Mucosa of descending colon (tissue), 3 donors: ENCODE results near the gene AQP6. TPM values are rescaled to one million over a fixed set of nuclear protein-coding genes. Genes with fewer than 3 reads are reported as not detected.

ENCODE experiments used
- ATAC-seq: fragments of 200-7000 bp; cut with Tn5 transposase; one replicate; pipeline ENCODE4 v1.9.1; 2020; ENCODE audit warnings: mild to moderate bottlenecking, moderate library complexity
- DNase-seq, 3 donors: peaks; one replicate each; pipeline ENCODE4 v3.0.0-alpha.2; 2020
- H3K36me3 ChIP-seq: fragments of 200-600 bp; one replicate; pipeline ENCODE4 v1.8.0; 2021; ENCODE audit warnings: low read depth, mild to moderate bottlenecking
- H3K4me1 ChIP-seq: fragments of 200-600 bp; one replicate; pipeline ENCODE4 v1.8.0; 2021; ENCODE audit warnings: low read depth, mild to moderate bottlenecking
- H3K4me3 ChIP-seq: fragments of 200-600 bp; one replicate; pipeline ENCODE4 v1.8.0; 2021; ENCODE audit warnings: mild to moderate bottlenecking
- H3K9me3 ChIP-seq: fragments of 200-600 bp; one replicate; pipeline ENCODE4 v1.8.0; 2021; ENCODE audit warnings: mild to moderate bottlenecking
- intact Hi-C, 2 donors: fragments of 100-400 bp; cut with DNase I in 1 of 2; cut with micrococcal nuclease in 1 of 2; formaldehyde crosslinking; loops; one replicate each; pipeline versions ENCODE4 v1.11.0 to v1.11.1; 2022; cut with DNase I, micrococcal nuclease
- total RNA-seq, 3 donors: library from RNA; stranded (reverse); fragmentation: NEBNext Ultra II Directional in 2 of 3; extraction: Animal tissue kit (Norgen Biotek cat#: 25700) in 2 of 3; gene quantifications; one replicate each; pipeline versions ENCODE4 v1.2.1 to v1.2.4, GENCODE V29; 2021 to 2023
- TF ChIP-seq, protein P1 (sequence below): fragments of 200-600 bp; IDR thresholded peaks from one replicate; pipeline ENCODE4 v1.8.0; 2022; ENCODE audit warnings: antibody characterized with exemption, mild to moderate bottlenecking
- donor health status: DM: no; HTN: no; CAD: no; lungs with moderate emphysema.
- donor health status: DM: no; HTN: no; CAD: no.
- donor health status: DM: no; HTN: yes; CAD: no.

AQP6 gene
- total RNA-seq, 3 donors from 2014 or later: 0.54 TPM; not detected in 2

DNA sequence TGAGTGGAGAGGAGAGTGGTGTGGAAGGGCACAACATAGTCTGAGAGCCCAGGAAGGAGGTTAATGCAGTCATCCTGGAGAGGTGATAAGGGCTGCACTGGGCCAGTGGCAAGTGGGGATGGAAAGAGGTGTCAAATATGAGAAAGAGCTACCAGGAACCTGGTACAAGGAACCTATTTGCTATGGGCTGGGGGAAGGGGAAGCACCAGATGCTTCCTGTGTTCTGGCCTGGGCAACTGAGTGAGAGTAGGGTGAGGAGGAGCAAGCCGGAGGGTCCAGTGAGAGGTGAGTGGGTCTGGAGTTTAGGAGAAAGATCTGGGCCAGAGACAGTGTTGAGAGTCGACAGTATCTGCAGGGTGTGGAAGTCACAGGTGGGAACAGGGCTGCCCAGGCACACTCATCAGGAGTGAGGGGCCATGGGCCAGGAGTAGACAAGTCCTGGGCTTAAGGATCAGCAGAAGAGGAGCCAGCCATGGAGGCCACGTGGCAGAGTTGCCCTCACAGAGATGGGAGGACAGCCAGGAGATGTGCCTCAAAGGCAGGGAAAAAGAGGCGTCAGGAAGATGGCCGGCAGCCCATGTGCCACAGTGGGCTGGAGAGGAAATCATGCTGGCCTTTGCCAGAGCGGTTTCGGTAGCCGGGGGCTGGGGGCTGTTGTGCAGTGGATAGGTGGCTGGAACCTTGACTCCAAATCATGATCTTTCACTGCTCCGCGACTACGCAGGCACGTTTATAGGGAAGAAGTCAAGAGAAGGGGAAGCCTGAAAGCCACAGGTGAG, 2.9 kb upstream of the AQP6 start:
- H3K9me3 ChIP-seq: no peaks in the 10 kb centered on the region
- peaks cover 3% of the 10 kb centered on the region for H3K4me1 ChIP-seq
- no peak for DNase-seq
- no peaks in the 10 kb centered on the region for H3K36me3 ChIP-seq
- ATAC-seq: no peak
- intact Hi-C loops: loop anchor here (5.0 to 10.0 kb wide), 3 partner anchors 85 to 102 kb away; partner anchors contain the start of gene ASIC1 (in 1 of the 2)
- no peak overlapping the region for H3K4me3 ChIP-seq
- TF ChIP-seq, protein P1, sequence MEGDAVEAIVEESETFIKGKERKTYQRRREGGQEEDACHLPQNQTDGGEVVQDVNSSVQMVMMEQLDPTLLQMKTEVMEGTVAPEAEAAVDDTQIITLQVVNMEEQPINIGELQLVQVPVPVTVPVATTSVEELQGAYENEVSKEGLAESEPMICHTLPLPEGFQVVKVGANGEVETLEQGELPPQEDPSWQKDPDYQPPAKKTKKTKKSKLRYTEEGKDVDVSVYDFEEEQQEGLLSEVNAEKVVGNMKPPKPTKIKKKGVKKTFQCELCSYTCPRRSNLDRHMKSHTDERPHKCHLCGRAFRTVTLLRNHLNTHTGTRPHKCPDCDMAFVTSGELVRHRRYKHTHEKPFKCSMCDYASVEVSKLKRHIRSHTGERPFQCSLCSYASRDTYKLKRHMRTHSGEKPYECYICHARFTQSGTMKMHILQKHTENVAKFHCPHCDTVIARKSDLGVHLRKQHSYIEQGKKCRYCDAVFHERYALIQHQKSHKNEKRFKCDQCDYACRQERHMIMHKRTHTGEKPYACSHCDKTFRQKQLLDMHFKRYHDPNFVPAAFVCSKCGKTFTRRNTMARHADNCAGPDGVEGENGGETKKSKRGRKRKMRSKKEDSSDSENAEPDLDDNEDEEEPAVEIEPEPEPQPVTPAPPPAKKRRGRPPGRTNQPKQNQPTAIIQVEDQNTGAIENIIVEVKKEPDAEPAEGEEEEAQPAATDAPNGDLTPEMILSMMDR: no peak

DNA sequence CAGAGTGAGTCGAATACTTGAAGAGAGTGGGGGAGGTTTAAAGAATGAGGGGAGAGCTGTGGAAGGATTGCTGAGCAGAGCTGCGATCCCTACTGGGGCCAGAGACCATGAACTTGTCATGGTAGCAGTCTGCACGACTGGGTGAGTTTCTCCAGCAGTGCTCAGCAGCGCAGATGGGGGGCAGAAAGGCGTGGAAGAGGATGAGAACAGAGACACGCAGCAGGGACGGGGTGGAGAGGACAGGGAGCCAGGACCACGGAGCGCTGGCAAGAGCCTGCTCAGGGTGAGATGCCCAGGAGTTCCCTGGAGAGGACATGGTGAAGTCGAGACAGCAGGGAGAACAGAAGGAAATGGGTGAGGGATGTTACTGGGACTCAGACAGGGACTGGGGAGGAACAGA, 2.1 kb upstream of the AQP6 start:
- TF ChIP-seq, protein P1: no peak
- no peaks in the 10 kb centered on the region for H3K36me3 ChIP-seq
- H3K9me3 ChIP-seq: no peaks in the 10 kb centered on the region
- no peak for DNase-seq
- peaks cover 3% of the 10 kb centered on the region for H3K4me1 ChIP-seq
- no peak for ATAC-seq
- intact Hi-C loops: loop anchor here in 1 of 2 donors (5.0 kb wide), 1 partner anchor 92 kb away; no protein-coding TSS in a partner anchor
- H3K4me3 ChIP-seq: no peak overlapping the region

DNA sequence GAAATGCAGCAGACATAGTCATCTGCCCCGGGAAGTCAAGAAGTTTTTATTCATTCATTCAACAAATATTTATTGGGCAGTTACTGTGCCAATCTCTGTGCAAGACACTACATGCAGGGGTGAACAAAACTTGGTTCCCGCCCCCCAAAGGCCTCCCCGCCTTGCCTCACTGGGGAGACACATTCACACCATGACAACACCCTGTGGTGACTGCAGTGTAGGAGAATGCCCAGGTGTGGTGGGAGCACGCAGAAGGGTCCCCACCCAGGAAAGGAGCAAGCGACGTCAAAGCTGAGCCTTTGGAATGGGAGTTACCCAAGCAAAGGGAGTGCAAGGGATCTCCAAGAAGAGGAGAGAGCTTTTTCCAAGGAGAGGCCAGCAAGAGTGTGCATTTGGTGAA, 1.6 kb upstream of the AQP6 start:
- H3K4me1 ChIP-seq: peaks cover 3% of the 10 kb centered on the region
- intact Hi-C loops: loop anchor here in 1 of 2 donors (5.0 kb wide), 1 partner anchor 91 kb away; no protein-coding TSS in a partner anchor
- ATAC-seq: no peak
- TF ChIP-seq, protein P1: no peak
- no peaks in the 10 kb centered on the region for H3K9me3 ChIP-seq
- H3K36me3 ChIP-seq: no peaks in the 10 kb centered on the region
- DNase-seq: no peak
- H3K4me3 ChIP-seq: no peak overlapping the region

DNA sequence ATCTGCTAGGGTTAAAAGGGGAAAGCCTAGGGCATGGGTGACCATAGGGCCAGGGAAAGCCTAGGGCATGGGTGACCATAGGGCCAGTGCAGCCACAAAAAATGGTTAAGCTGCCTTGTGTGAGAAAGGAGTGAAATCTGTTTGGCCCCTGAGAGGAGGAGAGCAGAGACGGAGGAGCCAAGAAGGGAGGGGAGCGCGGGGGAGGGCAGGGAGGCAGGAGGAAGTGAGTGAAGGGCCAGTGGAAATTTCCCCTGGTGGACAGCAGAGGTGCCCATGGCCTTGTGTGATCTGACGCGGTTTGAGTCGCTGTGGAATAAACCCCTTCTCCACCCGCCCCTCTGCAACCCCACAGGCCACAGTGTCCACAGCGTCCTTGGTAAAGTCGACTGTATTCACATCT, 618 bp upstream of the AQP6 start:
- no peaks in the 10 kb centered on the region for H3K36me3 ChIP-seq
- no peak overlapping the region for H3K4me3 ChIP-seq
- no peaks in the 10 kb centered on the region for H3K9me3 ChIP-seq
- ATAC-seq (no peak), DNase-seq (no peak)
- TF ChIP-seq, protein P1: no peak
- intact Hi-C loops: loop anchor here in 1 of 2 donors (5.0 kb wide), 1 partner anchor 90 kb away; no protein-coding TSS in a partner anchor
- H3K4me1 ChIP-seq: peaks cover 3% of the 10 kb centered on the region

DNA sequence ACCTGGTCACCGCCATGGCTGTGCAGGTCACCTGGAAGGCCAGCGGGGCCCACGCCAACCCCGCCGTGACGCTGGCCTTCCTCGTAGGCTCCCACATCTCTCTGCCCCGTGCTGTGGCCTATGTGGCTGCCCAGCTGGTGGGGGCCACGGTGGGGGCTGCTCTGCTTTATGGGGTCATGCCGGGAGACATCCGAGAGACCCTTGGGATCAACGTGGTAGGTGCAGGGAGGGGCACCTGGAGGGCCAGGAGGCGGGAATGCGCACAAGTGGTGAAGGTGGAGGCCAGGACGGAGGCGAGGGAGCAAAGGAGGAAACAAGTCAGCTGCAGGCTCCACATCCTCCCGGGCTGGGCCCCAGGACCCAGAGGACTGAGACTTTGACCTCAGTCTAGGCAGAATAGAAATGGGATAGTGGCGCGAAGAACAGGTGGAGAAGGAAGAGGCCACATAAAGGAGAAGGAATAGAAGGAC, 649 bp downstream of the AQP6 start:
- Histone ChIP-seq H3K4me1 (no peaks in the 10 kb centered on the region), H3K9me3 (no peaks in the 10 kb centered on the region), H3K36me3 (no peaks in the 10 kb centered on the region), H3K4me3 (no peak overlapping the region)
- DNase-seq: no peak
- TF ChIP-seq, protein P1: no peak
- ATAC-seq: peak; percentile 68
- intact Hi-C loops: loop anchor here in 1 of 2 donors (5.0 kb wide), 1 partner anchor 89 kb away; no protein-coding TSS in a partner anchor
